Measurements from ENCODE around the gene DYNLT4. TPM values are rescaled to one million over a fixed set of nuclear protein-coding genes. Genes with fewer than 3 reads are reported as not detected.

The DYNLT4 gene
- total and polyA plus RNA-seq, 12 donors: 0.94 to 10.3 (median 2.8) TPM; not detected in 2

DNA sequence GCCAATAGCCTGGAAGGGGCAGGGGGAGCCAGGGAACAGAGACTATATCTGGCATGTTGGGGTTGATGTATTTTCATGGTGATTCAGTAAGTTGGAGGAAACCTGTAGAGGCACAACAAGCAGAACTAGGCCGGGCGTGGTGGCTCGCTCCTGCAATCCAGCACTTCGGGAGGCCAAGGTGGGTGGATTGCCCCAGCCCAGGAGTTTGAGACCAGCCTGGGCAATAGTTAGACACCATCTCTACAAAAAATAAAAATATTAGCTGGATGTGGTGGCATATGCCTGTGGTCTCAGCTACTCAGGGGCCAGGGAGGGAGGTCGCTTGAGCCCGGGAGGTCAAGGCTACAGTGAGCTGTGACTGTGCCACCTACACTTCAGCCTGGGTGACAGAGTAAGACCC is 46.0 kb upstream of the DYNLT4 start:
- 94 to 98% (median 97%) methylated on average over 6 of the region's 6 CpGs for WGBS, 4 donors
- Histone ChIP-seq H3K9me3 (replicated peaks in 1 of 3) (no peaks in the 10 kb centered on the region), H3K4me3 (no peak overlapping the region), H3K27me3 (no peaks in the 10 kb centered on the region), H3K36me3 (replicated peaks in 1 of 2) (peaks cover 0 to 4% of the 10 kb centered on the region in 2 donors), H3K4me1 (replicated peaks in 1 of 2) (peaks cover 0 to 16% of the 10 kb centered on the region in 2 donors), H3K27ac (no peak overlapping the region)
- no peak for DNase-seq
- intact Hi-C loops (cut with DNase I): no loop called here
- TF ChIP-seq, protein P1, sequence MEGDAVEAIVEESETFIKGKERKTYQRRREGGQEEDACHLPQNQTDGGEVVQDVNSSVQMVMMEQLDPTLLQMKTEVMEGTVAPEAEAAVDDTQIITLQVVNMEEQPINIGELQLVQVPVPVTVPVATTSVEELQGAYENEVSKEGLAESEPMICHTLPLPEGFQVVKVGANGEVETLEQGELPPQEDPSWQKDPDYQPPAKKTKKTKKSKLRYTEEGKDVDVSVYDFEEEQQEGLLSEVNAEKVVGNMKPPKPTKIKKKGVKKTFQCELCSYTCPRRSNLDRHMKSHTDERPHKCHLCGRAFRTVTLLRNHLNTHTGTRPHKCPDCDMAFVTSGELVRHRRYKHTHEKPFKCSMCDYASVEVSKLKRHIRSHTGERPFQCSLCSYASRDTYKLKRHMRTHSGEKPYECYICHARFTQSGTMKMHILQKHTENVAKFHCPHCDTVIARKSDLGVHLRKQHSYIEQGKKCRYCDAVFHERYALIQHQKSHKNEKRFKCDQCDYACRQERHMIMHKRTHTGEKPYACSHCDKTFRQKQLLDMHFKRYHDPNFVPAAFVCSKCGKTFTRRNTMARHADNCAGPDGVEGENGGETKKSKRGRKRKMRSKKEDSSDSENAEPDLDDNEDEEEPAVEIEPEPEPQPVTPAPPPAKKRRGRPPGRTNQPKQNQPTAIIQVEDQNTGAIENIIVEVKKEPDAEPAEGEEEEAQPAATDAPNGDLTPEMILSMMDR (IDR thresholded peaks at IDR 0.05): no peak
- TF ChIP-seq POLR2A (IDR thresholded peaks at IDR 0.05): no peak

- 91 to 100% (median 93%) methylated on average over 1 of the region's 1 CpG for whole genome bisulfite sequencing, 4 donors
- DNase-seq: no peak
- H3K4me1 ChIP-seq (replicated peaks in 1 of 2): peaks cover 0 to 26% of the 10 kb centered on the region in 2 donors
- no peaks in the 10 kb centered on the region for H3K9me3 ChIP-seq (replicated peaks in 1 of 3)
- no peaks in the 10 kb centered on the region for H3K27me3 ChIP-seq
- H3K27ac ChIP-seq: no peak overlapping the region
- H3K36me3 ChIP-seq (replicated peaks in 1 of 2): no peaks in the 10 kb centered on the region
- TF ChIP-seq POLR2A (IDR thresholded peaks at IDR 0.05): no peak
- TF ChIP-seq, protein P1 (IDR thresholded peaks at IDR 0.05): no peak
- intact Hi-C loops (cut with DNase I): no loop called here
- no peak overlapping the region for H3K4me3 ChIP-seq
These were observed 44.2 kb upstream of the DYNLT4 start for GRCh38 chr1:44851308-44851707.

DNA sequence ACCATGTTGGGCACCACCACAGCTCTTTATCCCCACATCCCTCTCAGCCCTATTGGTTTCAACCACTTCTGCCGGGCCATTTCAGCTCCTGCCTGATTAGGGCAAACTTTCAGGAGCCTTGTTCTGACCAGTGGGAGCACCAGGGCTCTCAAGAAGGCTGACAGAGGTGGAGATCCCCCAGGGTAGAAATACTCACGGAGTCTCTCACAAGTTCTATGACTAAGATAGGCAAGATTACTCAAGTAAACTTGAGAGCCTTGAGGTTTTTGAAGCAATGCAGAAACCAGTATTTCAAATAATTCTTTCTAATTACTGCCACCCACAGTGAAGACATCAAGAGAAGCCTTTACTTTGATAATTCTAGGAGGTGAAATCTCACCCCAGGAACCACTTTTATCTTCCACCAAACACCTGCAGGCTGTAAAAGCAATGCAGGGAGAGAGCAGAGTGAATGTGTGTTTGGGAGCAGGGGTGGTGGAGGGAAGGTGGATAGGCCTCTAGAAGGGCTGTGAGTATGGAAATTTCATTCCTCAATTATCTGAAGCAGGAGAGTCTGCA is 42.5 kb upstream of the DYNLT4 start:
- no peak for DNase-seq
- WGBS, 4 donors: 82 to 100% (median 86%) methylated on average over 2 of the region's 2 CpGs
- intact Hi-C loops (cut with DNase I): loop anchor here in 1 of 2 donors (5.0 kb wide), 1 partner anchor 138 kb away; the partner anchor contains the start of gene EIF2B3
- H3K27ac ChIP-seq: peak overlapping the region in 2 of 5 donors; percentile 44
- peaks cover 0 to 26% of the 10 kb centered on the region in 2 donors for H3K4me1 ChIP-seq (replicated peaks in 1 of 2)
- TF ChIP-seq POLR2A (IDR thresholded peaks at IDR 0.05): no peak
- TF ChIP-seq, protein P1 (IDR thresholded peaks at IDR 0.05): no peak
- no peak overlapping the region for H3K4me3 ChIP-seq
- H3K36me3 ChIP-seq (replicated peaks in 1 of 2): no peaks in the 10 kb centered on the region
- H3K27me3 ChIP-seq: no peaks in the 10 kb centered on the region
- H3K9me3 ChIP-seq (replicated peaks in 1 of 3): no peaks in the 10 kb centered on the region

GRCh38 chr1:44848456-44849181 is 41.5 kb upstream of the DYNLT4 start:
- 76 to 86% (median 80%) methylated on average over 7 of the region's 7 CpGs for WGBS, 4 donors
- Histone ChIP-seq H3K4me1 (replicated peaks in 1 of 2) (peaks cover 0 to 26% of the 10 kb centered on the region in 2 donors), H3K9me3 (replicated peaks in 1 of 3) (no peaks in the 10 kb centered on the region), H3K4me3 (no peak overlapping the region), H3K27me3 (no peaks in the 10 kb centered on the region), H3K27ac (peak overlapping the region in 1 of 5 donors; percentile 44), H3K36me3 (replicated peaks in 1 of 2) (no peaks in the 10 kb centered on the region)
- DNase-seq: no peak
- TF ChIP-seq, protein P1 (IDR thresholded peaks at IDR 0.05): no peak
- TF ChIP-seq POLR2A (IDR thresholded peaks at IDR 0.05): no peak
- intact Hi-C loops (cut with DNase I): loop anchor here in 1 of 2 donors (5.0 kb wide), 1 partner anchor 139 kb away; the partner anchor contains the start of gene EIF2B3

Data from adrenal gland (tissue), 12 donors.